ENCODE data around the gene PIK3CG. TPM values are rescaled to one million over a fixed set of nuclear protein-coding genes. Genes with fewer than 3 reads are reported as not detected.

Gene PIK3CG
- total RNA-seq, 4 donors from 2014 or later: 4.5 to 15.6 (median 7.3) TPM

GRCh38 chr7:106858618-106859532, 6.2 kb upstream of the PIK3CG start:
- ATAC-seq (ENCODE audit: low FRiP score): no peak
- TF ChIP-seq, protein P1, sequence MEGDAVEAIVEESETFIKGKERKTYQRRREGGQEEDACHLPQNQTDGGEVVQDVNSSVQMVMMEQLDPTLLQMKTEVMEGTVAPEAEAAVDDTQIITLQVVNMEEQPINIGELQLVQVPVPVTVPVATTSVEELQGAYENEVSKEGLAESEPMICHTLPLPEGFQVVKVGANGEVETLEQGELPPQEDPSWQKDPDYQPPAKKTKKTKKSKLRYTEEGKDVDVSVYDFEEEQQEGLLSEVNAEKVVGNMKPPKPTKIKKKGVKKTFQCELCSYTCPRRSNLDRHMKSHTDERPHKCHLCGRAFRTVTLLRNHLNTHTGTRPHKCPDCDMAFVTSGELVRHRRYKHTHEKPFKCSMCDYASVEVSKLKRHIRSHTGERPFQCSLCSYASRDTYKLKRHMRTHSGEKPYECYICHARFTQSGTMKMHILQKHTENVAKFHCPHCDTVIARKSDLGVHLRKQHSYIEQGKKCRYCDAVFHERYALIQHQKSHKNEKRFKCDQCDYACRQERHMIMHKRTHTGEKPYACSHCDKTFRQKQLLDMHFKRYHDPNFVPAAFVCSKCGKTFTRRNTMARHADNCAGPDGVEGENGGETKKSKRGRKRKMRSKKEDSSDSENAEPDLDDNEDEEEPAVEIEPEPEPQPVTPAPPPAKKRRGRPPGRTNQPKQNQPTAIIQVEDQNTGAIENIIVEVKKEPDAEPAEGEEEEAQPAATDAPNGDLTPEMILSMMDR (IDR thresholded peaks at IDR 0.05): no peak

DNA sequence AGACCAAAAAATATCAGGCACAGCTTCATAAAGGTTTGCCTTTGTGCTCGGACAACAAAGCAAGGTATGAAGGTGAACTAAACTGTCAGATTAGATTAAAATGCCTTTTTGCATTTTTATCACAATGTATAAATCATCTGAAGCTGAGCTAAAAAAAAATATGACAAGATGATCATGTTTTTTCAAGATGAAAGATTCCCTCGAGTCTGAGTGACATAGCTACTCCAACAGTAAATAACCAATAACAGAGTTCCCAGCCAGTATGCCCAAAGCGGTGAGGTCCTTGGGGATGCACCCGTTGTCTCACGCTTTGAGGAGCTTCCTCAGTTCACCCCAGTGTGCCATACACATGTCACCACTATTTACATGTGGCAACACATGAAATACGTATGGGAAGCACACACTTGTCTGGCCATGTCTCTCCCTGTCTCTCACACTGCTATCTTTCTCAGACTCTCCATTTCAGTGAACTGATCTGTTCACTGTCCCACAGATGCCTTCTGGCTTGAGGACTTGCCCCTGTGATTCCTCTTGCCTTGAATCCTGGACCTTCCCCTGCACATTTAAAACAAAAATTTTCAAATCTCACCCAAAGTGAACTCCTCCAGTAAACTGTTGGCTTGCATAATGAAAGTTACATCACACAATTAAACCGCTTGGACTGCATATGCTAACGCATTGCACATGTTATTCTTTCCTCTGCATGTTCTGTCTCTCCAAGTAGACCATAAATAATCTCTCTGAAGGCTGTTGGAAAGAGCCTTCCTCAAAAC, 2.6 kb upstream of the PIK3CG start:
- ATAC-seq (ENCODE audit: low FRiP score): peak; percentile 49
- TF ChIP-seq, protein P1 (IDR thresholded peaks at IDR 0.05): no peak
- no peak for DNase-seq (ENCODE audit: low spot score)

More at GRCh38 chr7:106858618-106859532, 6.2 kb upstream of the PIK3CG start:
- no peak for DNase-seq (ENCODE audit: low spot score)

- TF ChIP-seq, protein P1 (IDR thresholded peaks at IDR 0.05): no peak
- no peak for DNase-seq (ENCODE audit: low spot score)
- ATAC-seq (ENCODE audit: low FRiP score): no peak
Observed at GRCh38 chr7:106863274-106863997, 1.6 kb upstream of the PIK3CG start.

- TF ChIP-seq, protein P1 (IDR thresholded peaks at IDR 0.05): no peak
- DNase-seq (ENCODE audit: low spot score) (no peak), ATAC-seq (ENCODE audit: low FRiP score) (no peak)
Observed at GRCh38 chr7:106864298-106865081, 592 bp upstream of the PIK3CG start.

GRCh38 chr7:106866298-106867281, 1.5 kb downstream of the PIK3CG start:
- ATAC-seq (ENCODE audit: low FRiP score) (no peak), DNase-seq (ENCODE audit: low spot score) (no peak)
- TF ChIP-seq, protein P1 (IDR thresholded peaks at IDR 0.05): no peak
